GM12878 (cell line): Measurements from ENCODE around the gene GALK2. TPM values are rescaled to one million over a fixed set of nuclear protein-coding genes. Genes with fewer than 3 reads are reported as not detected.

Experiments
- ATF7 ChIP-seq: fragments of 450-650 bp; IDR thresholded peaks from 2 replicates; pipeline ENCODE4 v1.6.1; 2016; ENCODE audit warnings: low read depth, mild to moderate bottlenecking
- CREB1 ChIP-seq: IDR thresholded peaks from 2 replicates; pipeline ENCODE4 v1.6.1; 2012; ENCODE audit warnings: low read depth, mild to moderate bottlenecking, inconsistent platforms
- EGR1 ChIP-seq, 2 experiments: IDR thresholded peaks; 1 replicate in 1 of 2; 2 replicates in 1 of 2; pipeline ENCODE4 v1.6.1; 2011 to 2012; ENCODE audit warnings: low read depth in 2 of 2, low read length in 2 of 2, borderline replicate concordance in 1 of 2, mild to moderate bottlenecking in 1 of 2, moderate library complexity in 1 of 2
- GABPA ChIP-seq: IDR thresholded peaks from 2 replicates; pipeline ENCODE4 v1.6.1; 2014; ENCODE audit warnings: antibody characterized with exemption, low read depth, mild to moderate bottlenecking, inconsistent platforms
- HCFC1 ChIP-seq: fragments of 150-350 bp; IDR thresholded peaks from 2 replicates; pipeline ENCODE4 v1.6.1; 2014; ENCODE audit warnings: low read length
- IKZF1 ChIP-seq: fragments of 450-650 bp; conservative IDR thresholded peaks from 2 replicates; pipeline ENCODE4 v1.6.1; 2017; ENCODE audit warnings: antibody characterized with exemption, mild to moderate bottlenecking
- IKZF2 ChIP-seq, 2 experiments: fragments of 450-650 bp; IDR thresholded peaks; 2 replicates each; pipeline ENCODE4 v1.6.1; 2017; ENCODE audit warnings: mild to moderate bottlenecking in 2 of 2, moderate library complexity in 2 of 2
- JUND ChIP-seq: IDR thresholded peaks from 2 replicates; pipeline ENCODE4 v1.6.1; 2012; ENCODE audit warnings: low read depth, mild to moderate bottlenecking, low read length, improper control_type of control experiment, moderate library complexity
- PBX3 ChIP-seq: IDR thresholded peaks from 2 replicates; pipeline ENCODE4 v1.6.1; 2011; ENCODE audit warnings: mild to moderate bottlenecking, low read depth, low read length, moderate library complexity; ENCODE audit not compliant: insufficient replicate concordance
- REST ChIP-seq: IDR thresholded peaks from 2 replicates; pipeline ENCODE4 v1.6.1; 2012; ENCODE audit warnings: mild to moderate bottlenecking, low read depth, low read length
- SREBF2 ChIP-seq: IDR thresholded peaks from 2 replicates; pipeline ENCODE4 v1.6.1; 2012; ENCODE audit warnings: mild to moderate bottlenecking, low read length
- TAF1 ChIP-seq: IDR thresholded peaks from 2 replicates; pipeline ENCODE4 v1.6.1; 2011; ENCODE audit warnings: mild to moderate bottlenecking, low read depth, low read length, borderline replicate concordance
- polyA plus RNA-seq, 11 experiments: library from polyadenylated mRNA; depleted of rRNA in 4 of 11; unstranded in 6 of 11; stranded (reverse) in 5 of 11; fragments of >200 nt; fragmentation: Nextera tagmentation in 4 of 11; fragmentation: Illumina TruSeq in 1 of 11; extraction: Ambion mirVana in 4 of 11; extraction: Trizol in 1 of 11; gene quantifications; 1 replicate in 1 of 11; 2 replicates in 10 of 11; pipeline versions ENCODE4 v1.2.1 to v1.2.3, GENCODE V29; 2011 to 2016; ENCODE audit warnings: inconsistent platforms in 2 of 11, missing spikeins in 2 of 11, low read depth in 1 of 11
- total RNA-seq, 4 experiments: library from RNA; depleted of rRNA in 3 of 4; stranded (reverse); fragments of >200 nt in 3 of 4; fragmentation: Illumina TruSeq in 1 of 4; extraction: Trizol in 1 of 4; gene quantifications; 2 replicates each; pipeline versions ENCODE4 v1.2.1 to v1.2.3, GENCODE V29; 2013 to 2021

Gene GALK2
- total and polyA plus RNA-seq, 10 of the 15 experiments (the other 5 are each of a cell fraction or from before 2014, with no cell fraction given): 11.9 to 26.7 (median 15.4) TPM

GRCh38 chr15:49190586-49190985, 20.5 kb downstream of the GALK2 start (continued):
- TF ChIP-seq REST (no peak), EGR1 (IDR thresholded peaks at IDR 0.05; ENCODE audit: borderline replicate concordance in 1 of 2, low read depth in 2 of 2, low read length in 2 of 2) (no peak), GABPA (no peak), CREB1 (no peak), ATF7 (no peak), PBX3 (no peak), JUND (no peak), IKZF2 (IDR thresholded peaks at IDR 0.05) (no peak), IKZF1 (no peak), HCFC1 (no peak), SREBF2 (no peak), TAF1 (no peak)
